MM.1S (cell line): ENCODE results near the gene CPEB1.

Source experiments
- DNase-seq: peaks from one replicate; pipeline ENCODE4 v3.0.0-alpha.2; 2015
- H2AFZ ChIP-seq: fragments of 300-600 bp; sonication (generic); 2 replicates; pipeline ENCODE4 v1.6.0; 2016; ENCODE audit warnings: antibody characterized with exemption, low read length
- H3F3A ChIP-seq: fragments of 300-600 bp; sonication (generic); 2 replicates; pipeline ENCODE4 v1.6.1; 2016; ENCODE audit warnings: mild to moderate bottlenecking, antibody characterized with exemption, low read length, moderate library complexity, mixed read lengths; ENCODE audit not compliant: insufficient read depth
- H3K27ac ChIP-seq: fragments of 300-600 bp; sonication (generic); 2 replicates; pipeline ENCODE4 v1.5.1; 2016; ENCODE audit warnings: mild to moderate bottlenecking, low read length
- H3K27me3 ChIP-seq: fragments of 300-600 bp; sonication (generic); replicated peaks from 2 replicates; pipeline ENCODE4 v1.6.0; 2016; ENCODE audit warnings: low read length; ENCODE audit not compliant: insufficient read depth
- H3K36me3 ChIP-seq: fragments of 300-600 bp; sonication (generic); replicated peaks from 2 replicates; pipeline ENCODE4 v1.6.1; 2016; ENCODE audit warnings: mild to moderate bottlenecking, low read length, mixed read lengths; ENCODE audit not compliant: insufficient read depth
- H3K4me1 ChIP-seq: fragments of 300-600 bp; sonication (generic); 2 replicates; pipeline ENCODE4 v1.6.1; 2016; ENCODE audit warnings: low read length, mixed read lengths
- H3K4me2 ChIP-seq: fragments of 300-600 bp; sonication (generic); 2 replicates; pipeline ENCODE4 v1.6.0; 2016; ENCODE audit warnings: low read depth, low read length
- H3K4me3 ChIP-seq: fragments of 300-600 bp; sonication (generic); 2 replicates; pipeline ENCODE4 v1.5.1; 2016; ENCODE audit warnings: low read length, mixed read lengths
- H3K79me2 ChIP-seq: fragments of 300-600 bp; sonication (generic); 2 replicates; pipeline ENCODE4 v1.6.1; 2016; ENCODE audit warnings: mixed run types, low read length, mixed read lengths
- H3K9ac ChIP-seq: fragments of 300-600 bp; sonication (generic); 2 replicates; pipeline ENCODE4 v1.6.1; 2016; ENCODE audit warnings: low read length, mixed read lengths
- H3K9me2 ChIP-seq: fragments of 300-600 bp; sonication (generic); replicated peaks from 2 replicates; pipeline ENCODE4 v1.6.1; 2016; ENCODE audit warnings: mild to moderate bottlenecking, low read length, mixed read lengths; ENCODE audit not compliant: insufficient read depth
- H3K9me3 ChIP-seq: fragments of 300-600 bp; sonication (generic); replicated peaks from 2 replicates; pipeline ENCODE4 v1.6.1; 2016; ENCODE audit warnings: mild to moderate bottlenecking, low read length, mixed read lengths; ENCODE audit not compliant: insufficient read depth
- H4K20me1 ChIP-seq: fragments of 300-600 bp; sonication (generic); 2 replicates; pipeline ENCODE4 v1.6.1; 2016; ENCODE audit warnings: mild to moderate bottlenecking, low read length, moderate library complexity, mixed read lengths; ENCODE audit not compliant: insufficient read depth
- CTCF ChIP-seq: fragments of 300-600 bp; sonication (generic); IDR thresholded peaks from 2 replicates; pipeline ENCODE4 v1.5.1; 2016; ENCODE audit warnings: antibody characterized with exemption, low read length, mixed read lengths
- EZH2 ChIP-seq: fragments of 300-600 bp; sonication (generic); optimal IDR thresholded peaks from 2 replicates; pipeline ENCODE3; 2017; ENCODE audit warnings: low read depth, mild to moderate bottlenecking, antibody characterized with exemption, low read length, mixed read lengths
- EZH2phosphoT487 ChIP-seq: fragments of 300-600 bp; sonication (generic); IDR thresholded peaks from 2 replicates; pipeline ENCODE4 v1.6.1; 2018; ENCODE audit warnings: antibody characterized with exemption, low read length

Gene CPEB1

GRCh38 chr15:82625136-82625535, 22.0 kb downstream of the CPEB1 start:
- H3K36me3 ChIP-seq, result no peaks in the 10 kb centered on the region
- H3K4me2 ChIP-seq, result no peak overlapping the region
- H3K4me3 ChIP-seq, result no peak overlapping the region
- H3K9me2 ChIP-seq, result no peaks in the 10 kb centered on the region
- H3F3A ChIP-seq, result no peaks in the 10 kb centered on the region
- H3K79me2 ChIP-seq, result no peaks in the 10 kb centered on the region
- no peaks in the 10 kb centered on the region for H3K4me1 ChIP-seq
- no peak overlapping the region for H3K9ac ChIP-seq
- H3K27ac ChIP-seq, result no peak overlapping the region
- DNase-seq, result no peak
- no peaks in the 10 kb centered on the region for H3K27me3 ChIP-seq
- TF ChIP-seq CTCF (no peak), EZH2phosphoT487 (no peak), EZH2 (no peak)
- no peaks in the 10 kb centered on the region for H4K20me1 ChIP-seq
- H3K9me3 ChIP-seq, result no peaks in the 10 kb centered on the region
- no peak overlapping the region for H2AFZ ChIP-seq

GRCh38 chr15:82624438-82624837, 22.7 kb downstream of the CPEB1 start:
- H4K20me1 ChIP-seq, result no peaks in the 10 kb centered on the region
- H3K4me1 ChIP-seq, result no peaks in the 10 kb centered on the region
- no peak for TF ChIP-seq EZH2phosphoT487
- no peak for TF ChIP-seq CTCF
- no peak for TF ChIP-seq EZH2
- no peak overlapping the region for H3K4me2 ChIP-seq
- no peaks in the 10 kb centered on the region for H3K27me3 ChIP-seq
- H3K4me3 ChIP-seq, result no peak overlapping the region
- H3K9me3 ChIP-seq, result no peaks in the 10 kb centered on the region
- H3F3A ChIP-seq, result no peaks in the 10 kb centered on the region
- no peak overlapping the region for H3K27ac ChIP-seq
- DNase-seq, result no peak
- H3K36me3 ChIP-seq, result no peaks in the 10 kb centered on the region
- H2AFZ ChIP-seq, result no peak overlapping the region
- H3K9ac ChIP-seq, result no peak overlapping the region
- no peaks in the 10 kb centered on the region for H3K79me2 ChIP-seq
- no peaks in the 10 kb centered on the region for H3K9me2 ChIP-seq

- Histone ChIP-seq H3K36me3 (no peaks in the 10 kb centered on the region), H3F3A (no peaks in the 10 kb centered on the region), H4K20me1 (no peaks in the 10 kb centered on the region), H3K27ac (no peak overlapping the region), H2AFZ (no peak overlapping the region), H3K9me2 (no peaks in the 10 kb centered on the region), H3K79me2 (no peaks in the 10 kb centered on the region), H3K4me1 (no peaks in the 10 kb centered on the region), H3K27me3 (no peaks in the 10 kb centered on the region), H3K9me3 (no peaks in the 10 kb centered on the region), H3K9ac (no peak overlapping the region), H3K4me3 (no peak overlapping the region), H3K4me2 (no peak overlapping the region)
- TF ChIP-seq CTCF (no peak), EZH2phosphoT487 (no peak), EZH2 (no peak)
- no peak for DNase-seq
These were observed 23.2 kb downstream of the CPEB1 start for GRCh38 chr15:82624008-82624407.

GRCh38 chr15:82621970-82622369, 25.2 kb downstream of the CPEB1 start:
- H3F3A ChIP-seq, result no peaks in the 10 kb centered on the region
- H3K27ac ChIP-seq, result no peak overlapping the region
- TF ChIP-seq CTCF, result no peak
- TF ChIP-seq EZH2phosphoT487, result no peak
- TF ChIP-seq EZH2, result no peak
- H3K9ac ChIP-seq, result no peak overlapping the region
- no peaks in the 10 kb centered on the region for H3K9me2 ChIP-seq
- no peak overlapping the region for H3K4me3 ChIP-seq
- no peaks in the 10 kb centered on the region for H3K36me3 ChIP-seq
- no peaks in the 10 kb centered on the region for H3K4me1 ChIP-seq
- no peak overlapping the region for H2AFZ ChIP-seq
- H3K27me3 ChIP-seq, result no peaks in the 10 kb centered on the region
- H4K20me1 ChIP-seq, result no peaks in the 10 kb centered on the region
- no peak overlapping the region for H3K4me2 ChIP-seq
- no peaks in the 10 kb centered on the region for H3K9me3 ChIP-seq
- DNase-seq, result no peak
- no peaks in the 10 kb centered on the region for H3K79me2 ChIP-seq
